Measurements from ENCODE around the gene ZNF888.
A peak's percentile ranks its signal among the peaks of the same experiment; 100 is the strongest.
"Not testable (repeated sequence)": the region's sequence is repeated elsewhere in the genome, so short reads cannot be mapped to it uniquely, and the experiment has no call there.

The ZNF888 gene

DNA sequence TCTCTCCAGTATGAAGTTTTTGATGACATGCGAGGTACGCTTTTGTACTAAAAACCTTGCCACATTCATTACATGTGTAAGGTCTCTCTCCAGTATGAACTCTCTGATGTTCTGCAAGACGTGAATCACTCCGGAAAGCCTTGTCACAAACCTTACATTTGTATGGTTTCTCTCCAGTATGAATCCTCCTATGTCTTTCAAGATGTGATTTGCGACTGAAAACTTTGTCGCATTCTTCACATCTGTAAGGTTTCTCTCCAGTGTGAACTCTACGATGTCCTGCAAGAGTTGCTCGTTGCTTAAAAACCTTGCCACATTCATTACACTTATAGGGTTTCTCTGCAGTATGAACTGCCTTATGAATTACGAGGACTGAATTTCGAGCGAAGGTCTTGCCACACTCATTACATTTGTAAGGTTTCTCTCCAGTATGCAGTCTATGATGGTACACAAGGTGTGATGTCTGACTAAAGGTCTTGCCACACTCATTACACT, 42.3 kb downstream of the ZNF888 start:
- DNase-seq (ENCODE audit: low read depth in 2 of 3, low spot score in 2 of 3), result no peak

- not testable (repeated sequence) for DNase-seq (ENCODE audit: low read depth in 2 of 3, low spot score in 2 of 3)
These were observed 50.2 kb downstream of the ZNF888 start for GRCh38 chr19:52872996-52873395.

GRCh38 chr19:52871466-52871865, 51.8 kb downstream of the ZNF888 start:
- DNase-seq (ENCODE audit: low read depth in 2 of 3, low spot score in 2 of 3), result no peak

DNA sequence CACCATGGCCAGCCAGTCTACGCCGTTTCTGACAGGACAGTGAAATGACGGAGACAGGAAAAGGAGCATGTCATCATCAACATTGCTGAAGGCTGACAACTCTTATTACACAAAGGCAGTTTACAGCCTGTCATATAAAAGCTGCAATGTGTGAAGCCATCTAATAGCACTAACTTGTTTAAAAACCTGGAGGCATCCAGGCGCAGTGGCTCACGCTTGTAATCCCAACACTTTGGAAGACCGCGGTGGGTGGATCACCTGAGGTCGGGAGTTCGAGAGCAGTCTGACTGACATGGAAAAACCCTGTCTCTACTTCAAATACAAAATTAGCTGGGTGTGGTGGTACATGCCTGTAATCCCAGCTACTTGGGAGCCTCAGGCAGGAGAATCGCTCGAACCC, 55.2 kb downstream of the ZNF888 start:
- not testable (repeated sequence) for DNase-seq (ENCODE audit: low read depth in 2 of 3, low spot score in 2 of 3)

- peak; percentile 40 to 52 (median 46) for DNase-seq (ENCODE audit: low read depth in 2 of 3, low spot score in 2 of 3)
These were observed 65.6 kb downstream of the ZNF888 start, which contains the start of gene ZNF468 for GRCh38 chr19:52857378-52858191. Gene ZNF468 (minus strand): TSS chr19:52857619. CDS start chr19:52854272, 3,347 bp downstream.

- peak in 1 of 3 experiments; percentile 1 for DNase-seq (ENCODE audit: low read depth in 2 of 3, low spot score in 2 of 3)
These were observed 66.5 kb downstream of the ZNF888 start for GRCh38 chr19:52856540-52857377.

Measured in activated CD8-positive, alpha-beta memory T cell treated with anti-CD3 and anti-CD28 coated beads for 48 hours (primary cell).